ENCODE results near the gene SYCN. TPM values are rescaled to one million over a fixed set of nuclear protein-coding genes. Genes with fewer than 3 reads are reported as not detected.

SYCN gene
- not detected for polyA plus RNA-seq (2013, experiment 1 of 2)
- not detected for polyA plus RNA-seq (2013, experiment 2 of 2)

GRCh38 chr19:39203372-39204341, at the start of gene SYCN:
SYCN (minus strand) TSS chr19:39204263; CDS start chr19:39204254, 9 bp downstream.
- peak within 1 kb of the TSS; percentile 60 for H2BK15ac ChIP-seq (ENCODE audit: low read length)
- no peak within 1 kb of the TSS for H3K18ac ChIP-seq (ENCODE audit: low read length)
- H2BK12ac ChIP-seq (ENCODE audit: low read length) = no peak within 1 kb of the TSS
- no peak within 1 kb of the TSS for H2AFZ ChIP-seq (ENCODE audit: low read length)
- H3K23ac ChIP-seq (ENCODE audit: low read depth, low read length, poor library complexity) = peak within 1 kb of the TSS; percentile 81
- no peak within 1 kb of the TSS for H3K4me2 ChIP-seq (ENCODE audit: insufficient read depth, low read length, poor library complexity, severe bottlenecking)
- H3K4ac ChIP-seq (ENCODE audit: low read length) = no peak within 1 kb of the TSS
- peaks cover 3 to 6% of the 10 kb centered on the region in 2 donors for H3K4me1 ChIP-seq (ENCODE audit: control insufficient read depth in 2 of 2, insufficient read depth in 1 of 2, low read depth in 1 of 2, low read length in 2 of 2)
- H3K27me3 ChIP-seq (ENCODE audit: control insufficient read depth in 3 of 3, insufficient read depth in 3 of 3, low read depth in 1 of 3, low read length in 3 of 3) = peaks cover 0 to 12% (median 4%) of the 10 kb centered on the region in 3 experiments
- no peak within 1 kb of the TSS for H2BK5ac ChIP-seq (ENCODE audit: low read length)
- peak within 1 kb of the TSS; percentile 30 for H3K9ac ChIP-seq (ENCODE audit: low read depth, low read length, poor library complexity)
- H2AK5ac ChIP-seq (ENCODE audit: low read depth, low read length) = peak within 1 kb of the TSS; percentile 14
- no CpG with 5 or more reads among the region's 57 CpGs for WGBS, 2 donors (ENCODE audit: extremely low coverage in 2 of 2, insufficient read length in 2 of 2, insufficient replicate concordance in 1 of 2)
- peaks cover 3% of the 10 kb centered on the region for H3K79me1 ChIP-seq (ENCODE audit: low read depth, low read length)
- H3K4me3 ChIP-seq (ENCODE audit: low read length in 2 of 2) = peak within 1 kb of the TSS in 1 of 2 donors; percentile 43
- no peak within 1 kb of the TSS for H4K8ac ChIP-seq (ENCODE audit: low read depth, low read length)
- H3K14ac ChIP-seq (ENCODE audit: low read length) = peak within 1 kb of the TSS; percentile 94
- DNase-seq (ENCODE audit: low spot score) = no peak
- H4K91ac ChIP-seq (ENCODE audit: low read depth, low read length, poor library complexity) = no peak within 1 kb of the TSS
- no peaks in the 10 kb centered on the region for H3K36me3 ChIP-seq (replicated peaks in 1 of 2; ENCODE audit: control insufficient read depth in 2 of 2, insufficient read depth in 2 of 2, low read length in 2 of 2)
- H3K9me3 ChIP-seq (replicated peaks in 1 of 2; ENCODE audit: control insufficient read depth in 2 of 2, insufficient read depth in 1 of 2, low read depth in 1 of 2, low read length in 2 of 2) = no peaks in the 10 kb centered on the region
- no peak within 1 kb of the TSS for H3K27ac ChIP-seq (replicated peaks; ENCODE audit: low read length)
- no peak within 1 kb of the TSS for H2BK120ac ChIP-seq (ENCODE audit: low read depth, low read length)

- no peak overlapping the region for H4K91ac ChIP-seq (ENCODE audit: low read depth, low read length, poor library complexity)
- no peak overlapping the region for H3K18ac ChIP-seq (ENCODE audit: low read length)
- no peak overlapping the region for H3K23ac ChIP-seq (ENCODE audit: low read depth, low read length, poor library complexity)
- no peaks in the 10 kb centered on the region for H3K36me3 ChIP-seq (replicated peaks in 1 of 2; ENCODE audit: control insufficient read depth in 2 of 2, insufficient read depth in 2 of 2, low read length in 2 of 2)
- H3K79me1 ChIP-seq (ENCODE audit: low read depth, low read length) = no peaks in the 10 kb centered on the region
- H2BK12ac ChIP-seq (ENCODE audit: low read length) = no peak overlapping the region
- no CpG with 5 or more reads among the region's 8 CpGs for WGBS, 2 donors (ENCODE audit: extremely low coverage in 2 of 2, insufficient read length in 2 of 2, insufficient replicate concordance in 1 of 2)
- no peak overlapping the region for H3K9ac ChIP-seq (ENCODE audit: low read depth, low read length, poor library complexity)
- H3K4me3 ChIP-seq (ENCODE audit: low read length in 2 of 2) = no peak overlapping the region
- no peak overlapping the region for H2AFZ ChIP-seq (ENCODE audit: low read length)
- no peak overlapping the region for H3K14ac ChIP-seq (ENCODE audit: low read length)
- no peak overlapping the region for H2BK5ac ChIP-seq (ENCODE audit: low read length)
- no peak overlapping the region for H3K27ac ChIP-seq (replicated peaks; ENCODE audit: low read length)
- DNase-seq (ENCODE audit: low spot score) = no peak
- H4K8ac ChIP-seq (ENCODE audit: low read depth, low read length) = no peak overlapping the region
- no peak overlapping the region for H2AK5ac ChIP-seq (ENCODE audit: low read depth, low read length)
- no peak overlapping the region for H3K4me2 ChIP-seq (ENCODE audit: insufficient read depth, low read length, poor library complexity, severe bottlenecking)
- no peak overlapping the region for H2BK15ac ChIP-seq (ENCODE audit: low read length)
- H3K9me3 ChIP-seq (replicated peaks in 1 of 2; ENCODE audit: control insufficient read depth in 2 of 2, insufficient read depth in 1 of 2, low read depth in 1 of 2, low read length in 2 of 2) = peaks cover 0 to 2% of the 10 kb centered on the region in 2 donors
- H2BK120ac ChIP-seq (ENCODE audit: low read depth, low read length) = no peak overlapping the region
- H3K4ac ChIP-seq (ENCODE audit: low read length) = no peak overlapping the region
- peaks cover 0 to 5% of the 10 kb centered on the region in 2 donors for H3K4me1 ChIP-seq (ENCODE audit: control insufficient read depth in 2 of 2, insufficient read depth in 1 of 2, low read depth in 1 of 2, low read length in 2 of 2)
- H3K27me3 ChIP-seq (ENCODE audit: control insufficient read depth in 3 of 3, insufficient read depth in 3 of 3, low read depth in 1 of 3, low read length in 3 of 3) = peaks cover 3 to 59% (median 21%) of the 10 kb centered on the region in 3 experiments
These were observed 49.5 kb upstream of the SYCN start for GRCh38 chr19:39253374-39254149.

GRCh38 chr19:39252458-39252857, 48.4 kb upstream of the SYCN start:
- WGBS, 2 donors (ENCODE audit: extremely low coverage in 2 of 2, insufficient read length in 2 of 2, insufficient replicate concordance in 1 of 2) = no CpG with 5 or more reads among the region's 3 CpGs
- no peak overlapping the region for H2BK12ac ChIP-seq (ENCODE audit: low read length)

More at GRCh38 chr19:39252458-39252857, 48.4 kb upstream of the SYCN start:
- H3K4me3 ChIP-seq (ENCODE audit: low read length in 2 of 2) = no peak overlapping the region
- no peak for DNase-seq (ENCODE audit: low spot score)
- H3K27me3 ChIP-seq (ENCODE audit: control insufficient read depth in 3 of 3, insufficient read depth in 3 of 3, low read depth in 1 of 3, low read length in 3 of 3) = peaks cover 14 to 70% (median 32%) of the 10 kb centered on the region in 3 experiments
- H3K36me3 ChIP-seq (replicated peaks in 1 of 2; ENCODE audit: control insufficient read depth in 2 of 2, insufficient read depth in 2 of 2, low read length in 2 of 2) = no peaks in the 10 kb centered on the region
- H3K9ac ChIP-seq (ENCODE audit: low read depth, low read length, poor library complexity) = no peak overlapping the region
- H2BK15ac ChIP-seq (ENCODE audit: low read length) = no peak overlapping the region
- no peak overlapping the region for H4K8ac ChIP-seq (ENCODE audit: low read depth, low read length)
- no peak overlapping the region for H3K14ac ChIP-seq (ENCODE audit: low read length)
- H3K4me2 ChIP-seq (ENCODE audit: insufficient read depth, low read length, poor library complexity, severe bottlenecking) = no peak overlapping the region
- no peak overlapping the region for H3K18ac ChIP-seq (ENCODE audit: low read length)
- no peak overlapping the region for H2BK5ac ChIP-seq (ENCODE audit: low read length)
- H2AFZ ChIP-seq (ENCODE audit: low read length) = no peak overlapping the region
- H3K23ac ChIP-seq (ENCODE audit: low read depth, low read length, poor library complexity) = no peak overlapping the region
- peaks cover 0 to 7% of the 10 kb centered on the region in 2 donors for H3K9me3 ChIP-seq (replicated peaks in 1 of 2; ENCODE audit: control insufficient read depth in 2 of 2, insufficient read depth in 1 of 2, low read depth in 1 of 2, low read length in 2 of 2)
- no peak overlapping the region for H3K27ac ChIP-seq (replicated peaks; ENCODE audit: low read length)
- H4K91ac ChIP-seq (ENCODE audit: low read depth, low read length, poor library complexity) = no peak overlapping the region
- no peak overlapping the region for H3K4ac ChIP-seq (ENCODE audit: low read length)
- H3K4me1 ChIP-seq (ENCODE audit: control insufficient read depth in 2 of 2, insufficient read depth in 1 of 2, low read depth in 1 of 2, low read length in 2 of 2) = no peaks in the 10 kb centered on the region
- H2BK120ac ChIP-seq (ENCODE audit: low read depth, low read length) = no peak overlapping the region
- H2AK5ac ChIP-seq (ENCODE audit: low read depth, low read length) = no peak overlapping the region
- no peaks in the 10 kb centered on the region for H3K79me1 ChIP-seq (ENCODE audit: low read depth, low read length)
